NCI-H2107 treated with DMSO at 0.1 percent for 48 hours (cell line): Measurements from ENCODE around the gene RSRC2.
"Not testable (repeated sequence)": the region's sequence is repeated elsewhere in the genome, so short reads cannot be mapped to it uniquely, and the experiment has no call there.

Source experiments
- DNase-seq: peaks from one replicate; lab custom pipeline; 2025; ENCODE audit not compliant: unreplicated experiment; lab: John Stamatoyannopoulos, UW

RSRC2 gene

DNA sequence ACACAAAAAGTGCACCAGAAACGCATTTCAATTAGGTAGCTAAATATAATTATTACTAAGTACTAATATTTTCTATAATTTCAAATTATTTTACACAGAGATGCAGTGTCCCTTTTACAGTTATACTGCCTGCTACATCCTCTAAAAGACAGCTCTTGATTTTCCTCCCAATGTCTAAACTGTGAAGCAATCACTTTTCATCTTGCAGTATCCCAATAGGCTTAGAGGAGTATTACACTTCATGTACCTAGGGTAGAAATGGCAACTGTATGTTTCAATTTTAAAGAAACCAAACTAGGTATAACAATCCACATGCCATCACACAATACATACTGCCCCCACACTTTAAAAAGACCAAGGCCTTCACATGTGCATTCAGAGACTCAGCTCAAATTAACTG, 7.3 kb downstream of the RSRC2 start:
- no peak for DNase-seq

DNA sequence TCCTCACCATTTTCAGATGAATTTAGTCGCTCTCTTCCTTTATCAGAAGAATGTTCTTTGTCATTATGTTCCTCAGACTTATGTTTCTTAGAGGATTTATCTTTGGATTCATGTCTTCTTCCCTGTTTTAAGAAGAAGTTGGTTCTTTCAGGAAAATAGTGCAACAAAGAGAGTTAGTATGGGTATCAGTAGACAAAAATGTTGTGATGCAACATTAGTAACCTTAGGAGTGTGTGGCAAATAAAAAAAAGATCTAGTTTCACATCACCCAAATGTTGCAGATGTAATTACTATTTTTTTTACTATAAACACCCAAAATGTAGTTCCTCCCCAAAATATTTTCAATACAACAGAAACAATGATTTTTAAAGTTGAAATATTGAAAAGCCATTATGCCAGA, 7.8 kb downstream of the RSRC2 start:
- DNase-seq, result no peak

DNA sequence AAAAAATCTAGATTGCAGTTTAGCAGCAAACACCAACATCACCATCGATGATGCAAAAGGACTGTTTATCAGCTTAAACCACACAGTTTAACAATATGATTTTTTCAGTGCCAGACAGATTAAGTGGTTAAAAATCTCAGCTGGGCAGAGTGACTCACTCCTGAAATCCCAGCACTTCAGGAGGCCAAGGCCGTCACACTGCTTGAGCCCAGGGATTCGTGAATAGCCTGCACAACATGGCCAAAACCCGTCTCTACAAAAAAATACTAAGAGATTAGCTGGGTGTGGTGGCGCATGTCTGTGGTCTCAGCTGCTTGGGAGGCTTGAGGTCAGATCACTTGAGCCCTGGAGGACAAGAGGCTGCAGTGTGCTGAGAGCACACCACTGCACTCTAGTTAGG, 8.9 kb downstream of the RSRC2 start:
- no peak for DNase-seq

DNA sequence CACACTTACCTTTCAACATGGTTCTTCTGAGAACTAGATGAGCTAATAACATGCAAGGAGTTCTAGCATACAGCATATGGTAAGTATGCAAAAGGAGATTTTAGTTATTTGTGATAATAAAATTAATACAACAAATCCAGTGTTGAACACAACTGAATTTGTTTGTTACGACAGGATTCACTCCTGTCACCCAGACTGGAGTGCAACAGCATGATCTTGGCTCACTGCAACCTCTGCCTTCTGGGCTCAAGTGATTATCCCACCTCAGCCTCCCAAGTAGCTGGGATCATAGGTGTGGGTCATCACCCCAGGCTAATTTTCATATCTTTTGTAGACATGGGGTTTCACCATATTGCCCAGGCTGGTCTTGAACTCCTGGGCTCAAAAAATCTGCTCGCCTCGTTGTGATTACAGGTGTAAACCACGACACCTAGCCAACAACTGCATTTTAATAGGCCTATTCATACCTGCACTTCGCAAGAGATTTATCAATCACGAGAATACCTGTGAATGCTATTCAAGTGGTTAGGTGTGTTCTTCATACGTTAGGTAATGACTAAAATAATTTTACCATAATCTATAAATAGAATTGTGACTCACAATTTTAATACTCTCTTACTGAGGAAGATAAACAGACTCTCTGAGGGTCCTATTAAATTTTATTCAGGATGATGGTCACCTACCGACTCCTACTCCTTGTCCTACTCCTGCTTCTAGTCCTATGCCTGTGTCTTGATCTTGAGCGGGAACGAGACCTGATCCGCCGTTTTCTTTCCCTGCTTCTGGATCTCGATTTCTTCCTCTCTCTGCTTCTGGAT, 10.0 kb downstream of the RSRC2 start:
- DNase-seq, result no peak

DNA sequence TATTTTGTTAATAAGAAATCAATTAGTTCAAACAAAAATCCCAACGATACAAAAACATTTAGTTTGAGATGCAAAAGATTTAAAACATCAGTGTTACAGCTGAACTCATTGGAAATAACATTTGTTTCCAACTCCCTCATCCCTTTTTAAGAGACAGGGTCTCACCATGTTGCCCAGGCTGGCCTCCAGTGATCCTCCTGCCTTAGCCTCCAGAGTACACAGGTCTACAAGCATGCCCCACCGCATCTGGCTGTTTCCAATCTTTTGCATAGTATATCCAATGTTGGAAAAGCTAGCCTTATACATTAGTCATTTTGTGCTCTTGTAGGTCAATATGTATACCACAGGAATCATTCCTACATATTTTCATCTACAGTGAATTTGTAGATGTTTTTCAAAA, 11.5 kb downstream of the RSRC2 start:
- DNase-seq, result no peak

DNA sequence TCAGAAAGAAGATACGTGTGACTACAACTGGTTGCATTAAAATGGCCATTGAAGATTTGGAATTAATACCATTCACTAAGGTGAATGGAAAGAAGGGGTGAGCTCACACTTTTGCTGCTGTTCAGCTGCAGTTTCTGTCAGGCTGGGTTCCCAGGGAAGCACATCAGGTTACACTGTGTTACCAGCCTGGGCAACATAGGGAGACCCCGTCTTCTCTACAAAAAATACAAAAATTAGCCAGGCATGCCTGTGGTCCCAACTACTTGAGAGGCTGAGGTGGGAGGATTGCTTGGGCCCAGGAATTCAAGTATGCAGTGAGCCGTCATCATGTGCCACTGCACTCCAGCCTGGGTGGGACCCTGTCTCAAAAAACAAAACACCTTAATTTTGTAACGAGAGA, 13.1 kb downstream of the RSRC2 start:
- DNase-seq, result no peak

DNA sequence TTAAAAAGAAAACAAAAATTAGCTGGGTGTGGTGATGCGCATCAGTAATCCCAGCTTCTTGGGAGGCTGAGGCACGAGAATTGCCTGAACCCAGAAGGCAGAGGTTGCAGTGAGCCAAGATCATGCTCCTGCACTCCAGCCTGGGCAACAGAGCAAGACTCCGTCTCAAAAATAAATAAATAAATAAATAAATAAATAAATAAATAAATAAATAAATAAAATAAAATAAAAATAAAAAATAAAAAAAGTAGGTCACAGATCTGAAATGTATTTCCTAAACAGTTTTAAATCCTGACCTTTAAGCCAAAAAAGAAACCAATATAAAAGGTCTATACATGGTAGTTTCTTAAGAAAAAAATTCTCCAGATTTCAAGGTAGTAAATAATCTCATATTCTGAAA, 13.7 kb downstream of the RSRC2 start:
- DNase-seq, result not testable (repeated sequence)

DNA sequence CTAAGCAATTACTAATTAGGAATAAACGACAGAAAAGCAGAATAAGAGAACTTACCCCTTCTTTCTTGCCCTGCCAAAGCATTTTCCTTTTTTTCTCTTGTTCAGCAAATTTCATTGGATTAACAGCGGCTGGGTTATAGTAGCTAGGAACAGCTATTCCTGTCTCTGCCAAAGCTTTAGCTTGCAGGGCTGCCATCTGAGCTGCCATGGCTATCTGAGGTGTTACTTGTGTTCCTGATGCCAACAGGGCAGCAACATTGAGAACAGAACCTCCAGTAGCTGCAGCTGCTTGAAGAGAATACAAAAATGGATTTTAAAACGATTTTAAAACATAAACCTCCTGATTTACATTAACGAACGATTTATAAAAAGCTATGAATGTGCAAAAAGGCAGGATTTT, 18.6 kb downstream of the RSRC2 start:
- DNase-seq, result no peak

DNA sequence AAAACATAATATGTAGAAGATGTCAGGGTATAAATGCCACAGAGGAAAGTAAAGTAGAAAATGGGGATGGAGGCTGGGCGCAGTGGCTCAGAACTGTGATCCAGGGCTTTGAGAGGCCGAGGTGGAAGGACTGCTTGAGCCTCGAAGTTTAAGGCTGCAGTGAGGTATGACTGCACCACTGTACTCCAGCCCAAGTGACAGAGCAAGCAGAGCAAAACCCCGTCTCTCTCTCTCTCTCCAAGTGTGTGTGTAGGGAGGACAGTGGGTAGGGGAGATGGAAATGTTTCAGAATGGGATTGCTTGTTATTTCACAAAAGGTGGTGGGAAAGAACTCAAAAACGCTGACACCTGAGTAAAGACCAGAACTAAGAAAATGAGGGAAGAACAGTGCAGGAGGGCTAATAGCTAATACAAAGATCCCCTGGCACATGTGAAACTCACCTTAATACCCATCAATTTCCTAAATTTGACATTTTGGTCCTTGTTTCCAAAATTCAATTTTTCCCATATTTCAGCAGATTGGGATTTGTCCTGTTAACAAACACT, 20.3 kb downstream of the RSRC2 start:
- DNase-seq, result no peak

DNA sequence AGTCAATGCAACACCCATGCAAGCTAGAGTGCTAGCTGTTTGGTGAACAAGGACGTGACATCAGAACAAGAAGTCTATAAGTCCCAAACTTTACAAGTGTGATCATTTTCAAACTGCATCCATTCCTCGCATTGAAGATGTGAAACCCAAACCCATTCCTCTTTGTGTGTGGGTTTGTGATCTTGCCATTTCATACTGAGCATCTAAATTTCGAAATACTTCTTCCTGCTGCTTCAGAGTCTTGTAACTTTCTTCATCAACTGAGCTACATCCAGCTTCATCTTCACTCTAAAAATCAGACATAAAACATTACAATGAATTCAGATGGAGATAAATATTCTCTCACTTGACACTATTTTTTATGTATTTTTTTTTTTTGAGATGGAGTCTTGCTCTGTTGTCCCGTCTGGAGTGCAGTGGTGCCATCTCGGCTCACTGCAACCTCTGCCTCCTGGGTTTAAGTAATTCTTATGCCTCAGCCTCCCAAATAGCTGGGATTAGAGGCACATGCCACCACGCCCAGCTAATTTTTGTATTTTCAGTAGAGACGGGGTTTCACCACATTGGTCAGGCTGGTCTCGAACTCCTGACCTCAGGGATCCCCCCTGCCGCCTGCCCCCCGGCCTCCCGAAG, 21.2 kb downstream of the RSRC2 start:
- no peak for DNase-seq

DNA sequence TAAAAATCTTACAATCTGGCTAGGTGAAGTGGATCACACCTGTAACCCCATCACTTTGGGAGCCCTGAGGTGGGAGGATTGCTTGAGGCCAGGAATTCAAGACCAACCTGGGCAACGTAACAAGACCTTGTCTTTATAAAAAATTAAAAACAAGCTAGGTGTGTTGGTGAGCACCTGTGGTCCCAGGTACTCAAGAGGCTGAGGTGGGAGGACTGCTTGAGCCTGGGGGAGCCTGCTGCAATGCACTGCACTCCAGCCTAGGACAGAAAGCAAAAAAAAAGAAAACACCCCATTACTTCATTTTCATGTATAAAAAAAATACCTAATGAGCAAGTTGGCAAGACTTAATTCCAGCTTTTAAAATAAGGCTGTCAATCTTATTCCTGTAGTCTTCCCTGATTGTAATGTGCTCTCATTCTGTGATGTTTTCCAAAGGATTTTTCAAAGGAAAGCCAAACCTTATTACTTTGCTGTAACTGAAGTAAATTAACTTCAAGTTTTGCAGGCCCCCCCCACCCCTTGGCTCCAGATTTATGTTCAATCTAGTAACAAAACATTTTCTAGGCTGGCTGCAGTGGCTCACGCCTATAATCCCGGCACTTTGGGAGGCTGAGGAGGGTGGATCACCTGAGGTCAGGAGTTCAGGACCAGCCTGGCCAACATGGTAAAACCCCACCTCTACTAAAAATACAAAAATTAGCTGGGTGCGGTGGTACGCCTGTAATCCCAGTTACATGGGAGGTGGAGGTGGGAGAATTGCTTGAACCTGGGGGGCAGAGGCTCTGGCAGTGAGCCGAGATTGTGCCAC, 22.7 kb downstream of the RSRC2 start:
- DNase-seq, result no peak

DNA sequence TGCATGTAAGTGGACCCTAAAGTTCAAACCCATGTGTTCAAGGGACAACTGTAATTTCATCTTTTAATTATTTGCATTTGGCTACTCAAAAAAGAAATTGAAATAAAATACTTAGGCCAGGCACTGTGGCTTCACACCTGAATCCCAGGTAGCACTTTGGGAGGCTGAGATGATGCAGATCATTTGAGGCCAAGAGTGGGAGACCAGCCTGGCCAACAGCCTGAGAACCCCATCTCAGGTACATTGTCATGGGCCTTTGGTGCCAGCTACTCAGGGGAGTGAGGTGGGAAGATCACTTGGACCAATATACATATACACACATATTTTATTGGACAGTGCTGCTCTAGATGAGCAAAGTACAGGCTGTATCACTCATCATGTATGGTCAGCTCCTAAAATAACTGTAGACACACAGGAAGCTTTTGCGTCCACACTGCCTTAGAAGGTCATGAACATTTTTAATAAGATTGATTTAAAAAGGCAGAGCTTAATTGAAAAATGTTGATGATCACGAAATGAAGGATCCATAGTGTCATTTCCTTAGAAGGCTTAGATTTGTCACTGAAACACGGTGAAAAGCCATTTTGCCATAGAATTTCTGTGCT, 23.5 kb downstream of the RSRC2 start:
- no peak for DNase-seq

DNA sequence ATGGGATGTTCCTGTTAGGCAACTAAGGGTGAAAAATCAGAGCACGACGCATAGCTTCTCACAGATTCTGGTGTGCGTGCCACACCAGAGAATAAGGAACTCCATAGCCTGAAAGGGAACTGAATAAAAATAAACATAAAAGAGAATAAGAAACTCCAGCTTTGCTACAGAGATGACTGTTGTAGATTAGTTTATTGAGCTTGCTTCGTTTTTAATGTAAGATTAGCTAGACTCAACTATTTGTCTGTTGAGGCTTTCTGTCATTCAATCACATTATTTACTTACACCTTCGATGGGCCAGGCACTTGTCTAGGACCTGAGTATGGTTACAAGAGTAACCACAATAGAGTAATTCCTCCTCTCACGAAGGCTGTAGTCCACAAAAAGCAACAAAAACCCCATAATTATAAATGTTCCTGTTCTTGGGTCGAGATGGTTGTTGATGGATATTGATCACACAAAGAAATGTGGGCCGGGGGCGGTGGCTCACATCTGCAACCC, 25.2 kb downstream of the RSRC2 start:
- no peak for DNase-seq

DNA sequence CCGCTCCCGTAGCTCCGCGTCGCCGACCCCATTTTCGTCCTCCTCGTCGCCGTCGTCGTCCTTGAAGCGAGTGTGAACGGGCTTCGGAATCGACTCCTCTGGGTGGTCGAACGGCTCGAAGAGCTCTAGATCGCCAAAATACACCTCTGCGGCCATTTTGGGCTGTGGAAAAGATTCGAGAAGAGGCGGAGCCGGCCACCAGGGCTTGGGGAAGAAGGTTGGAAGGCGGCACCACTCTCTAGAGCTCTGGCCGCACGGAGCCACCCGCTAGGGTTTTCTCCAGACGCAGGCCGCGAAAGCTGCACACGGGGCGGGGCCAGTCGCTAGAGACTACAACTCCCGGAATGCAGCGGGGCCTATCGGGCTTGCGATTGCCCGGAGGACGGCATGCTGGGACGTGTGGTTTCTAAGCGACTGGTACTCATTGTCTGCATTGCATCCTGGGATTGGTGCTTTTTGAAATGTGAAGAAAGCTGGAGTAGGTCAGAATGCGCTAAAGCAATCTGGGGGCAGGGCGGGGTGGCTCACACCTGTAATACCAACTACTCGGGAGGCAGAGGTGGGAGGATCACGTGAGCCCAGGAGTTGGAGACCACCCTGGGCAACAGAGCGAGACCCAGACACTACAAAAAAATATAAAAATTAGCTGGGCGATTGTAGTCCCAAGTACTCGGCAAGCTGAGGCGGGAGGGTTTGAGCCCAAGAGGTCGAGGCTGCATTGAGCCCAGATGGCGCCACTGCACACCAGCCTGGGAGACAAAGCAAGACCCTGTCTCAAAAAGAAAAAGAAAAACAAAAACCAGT, 25.8 kb downstream of the RSRC2 start, which contains the start of gene ZCCHC8:
Gene ZCCHC8 (minus strand): TSS at position 248 of the 804 bp plus-strand sequence. CDS start 92 bp downstream, at position 156.
- DNase-seq, result peak; percentile 99

DNA sequence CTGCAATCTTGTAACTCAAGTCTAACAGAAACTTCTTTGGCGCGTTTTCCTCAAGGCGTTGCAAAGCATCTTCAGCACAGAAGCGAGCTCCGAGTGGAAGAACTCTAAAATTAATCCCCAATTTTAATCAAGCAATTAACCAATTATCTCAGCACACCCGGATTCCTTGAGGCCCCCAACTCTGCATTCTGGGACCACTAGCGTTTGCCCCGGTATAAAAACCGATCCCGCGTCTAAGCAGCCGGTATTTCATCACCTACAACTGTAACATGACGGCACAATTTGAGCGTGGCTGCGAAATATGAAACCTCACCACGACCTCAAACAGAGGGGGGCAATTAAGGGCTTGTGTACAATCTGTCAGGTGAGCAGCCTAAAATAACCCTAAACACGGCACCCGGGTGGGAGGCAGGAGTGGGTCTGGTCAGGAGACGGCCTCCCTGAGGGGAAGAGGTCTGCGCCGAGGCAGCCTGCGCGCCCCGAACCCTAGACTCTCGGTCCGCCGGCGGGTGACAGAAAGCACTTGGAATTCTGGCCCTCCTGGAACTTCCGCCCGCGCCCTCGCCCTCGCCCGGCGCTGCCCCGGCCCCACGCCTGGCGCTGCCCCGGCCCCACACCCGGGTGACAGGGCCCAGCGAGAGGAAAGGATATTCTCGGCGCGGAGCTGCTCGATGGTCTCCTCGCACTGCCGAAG, 26.6 kb downstream of the RSRC2 start:
- DNase-seq, result peak; percentile 85

DNA sequence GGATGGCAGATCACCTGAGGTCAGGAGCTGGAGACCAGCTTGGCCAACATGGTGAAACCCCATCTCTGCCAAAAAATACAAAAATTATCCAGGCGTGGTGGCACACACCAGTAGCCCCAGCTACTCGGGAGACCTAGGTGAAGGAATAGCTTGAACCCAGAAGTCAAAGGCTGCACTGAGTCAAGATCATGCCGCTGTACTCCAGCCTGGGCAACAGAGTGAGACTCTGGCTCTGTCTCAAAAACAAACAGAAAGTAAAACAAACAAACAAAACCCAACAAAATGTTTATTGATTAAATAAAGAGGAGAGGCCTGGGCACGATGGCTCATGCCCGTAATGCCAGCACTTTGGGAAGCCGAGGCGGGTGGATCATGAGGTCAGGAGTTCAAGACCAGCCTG, 31.5 kb downstream of the RSRC2 start:
- no peak for DNase-seq

DNA sequence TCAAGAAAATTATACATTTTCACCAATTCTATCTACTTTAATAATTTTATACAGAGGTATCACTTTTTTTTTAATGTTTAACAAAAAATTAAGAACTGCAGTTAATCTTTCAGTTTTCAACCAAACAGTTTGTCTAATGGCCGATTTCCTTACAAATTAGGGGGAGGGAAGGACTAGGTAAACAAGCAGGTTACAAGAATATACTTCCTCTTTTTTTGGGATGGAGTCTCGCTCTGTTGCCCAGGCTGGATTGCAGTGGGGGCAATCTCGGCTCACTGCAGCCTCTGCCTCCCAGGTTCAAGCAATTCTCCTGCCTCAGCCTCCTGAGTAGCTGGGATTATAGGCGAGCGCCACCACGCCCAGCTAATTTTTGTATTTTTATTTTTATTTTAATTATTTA, 33.5 kb downstream of the RSRC2 start:
- not testable (repeated sequence) for DNase-seq

DNA sequence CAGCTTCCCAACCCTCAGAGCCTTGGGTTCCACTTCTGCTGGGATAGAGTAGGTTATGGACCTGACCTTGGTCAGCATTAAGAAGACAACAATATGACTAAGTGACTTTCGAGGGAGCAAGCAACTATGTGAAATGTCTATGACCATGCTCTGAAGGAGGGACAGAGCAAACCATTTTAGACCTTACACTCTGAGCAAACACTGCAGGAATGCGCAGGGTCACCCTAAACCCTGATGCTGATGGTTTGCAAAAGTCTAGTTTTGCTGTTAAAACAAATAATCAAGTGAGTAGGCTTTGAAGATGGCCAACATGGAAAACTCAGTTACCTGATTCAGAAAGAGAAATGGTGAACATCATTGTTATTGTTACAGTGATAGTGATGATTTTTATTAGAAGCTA, 34.7 kb downstream of the RSRC2 start:
- no peak for DNase-seq

DNA sequence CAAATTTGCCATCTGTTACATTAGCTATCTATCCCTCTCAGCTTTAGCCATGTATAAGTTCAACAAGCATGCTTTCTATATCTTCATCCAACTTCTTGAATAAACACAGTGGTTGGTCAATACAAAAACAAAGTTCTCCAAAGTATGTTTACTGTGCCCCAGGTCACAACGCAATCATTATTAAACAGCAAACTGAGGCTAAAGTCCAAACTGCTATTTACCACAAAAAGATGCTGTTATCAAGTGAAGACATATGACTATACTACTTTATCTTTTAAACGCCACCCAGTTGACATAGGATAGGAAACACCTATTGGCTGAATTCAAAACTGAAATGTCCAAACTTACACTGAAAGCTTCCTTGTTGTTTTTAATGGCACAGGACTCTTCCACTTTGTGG, 37.7 kb downstream of the RSRC2 start:
- no peak for DNase-seq
